CD4-positive, alpha-beta T cell treated with Interleukin-21 for 1 hour (primary cell): ENCODE data around the gene IL36G.

Experiments
- DNase-seq: peaks from one replicate; pipeline ENCODE4 v3.0.0-alpha.2; 2020

Gene IL36G

GRCh38 chr2:112973156-112973555 lies 4.7 kb upstream of the IL36G start:
- DNase-seq = no peak

- DNase-seq = no peak
Observed at GRCh38 chr2:112979731-112980130, 1.9 kb downstream of the IL36G start.

- DNase-seq = no peak
Observed at GRCh38 chr2:112980537-112980936, 2.7 kb downstream of the IL36G start.

GRCh38 chr2:112985090-112985489 lies 7.3 kb downstream of the IL36G start:
- peak; percentile 24 for DNase-seq

GRCh38 chr2:112989611-112990010 lies 11.8 kb downstream of the IL36G start:
- no peak for DNase-seq

GRCh38 chr2:112993831-112994230 lies 16.0 kb downstream of the IL36G start:
- DNase-seq = no peak

- no peak for DNase-seq
Observed at GRCh38 chr2:112994648-112995047, 16.8 kb downstream of the IL36G start.

GRCh38 chr2:112995346-112995920 lies 17.6 kb downstream of the IL36G start:
- DNase-seq = peak; percentile 13

GRCh38 chr2:112996635-112997034 lies 18.8 kb downstream of the IL36G start:
- peak; percentile 79 for DNase-seq

GRCh38 chr2:112997151-112997550 lies 19.3 kb downstream of the IL36G start:
- DNase-seq = no peak

GRCh38 chr2:113000436-113000835 lies 22.6 kb downstream of the IL36G start:
- DNase-seq = no peak

- DNase-seq = no peak
Observed at GRCh38 chr2:113002677-113003076, 24.9 kb downstream of the IL36G start.

GRCh38 chr2:113005030-113005509 lies 27.3 kb downstream of the IL36G start, which contains the start of gene IL36A:
IL36A (plus strand) TSS chr2:113005459; CDS start chr2:113005872, 413 bp downstream.
- no peak for DNase-seq

GRCh38 chr2:113007250-113007649 lies 29.4 kb downstream of the IL36G start:
- DNase-seq = no peak

GRCh38 chr2:113009622-113010021 lies 31.8 kb downstream of the IL36G start:
- DNase-seq = no peak

- DNase-seq = no peak
Observed at GRCh38 chr2:113010088-113010487, 32.3 kb downstream of the IL36G start.

- DNase-seq = no peak
Observed at GRCh38 chr2:113011108-113011507, 33.3 kb downstream of the IL36G start.

- no peak for DNase-seq
Observed at GRCh38 chr2:113012436-113013335, 34.9 kb downstream of the IL36G start.

- no peak for DNase-seq
Observed at GRCh38 chr2:113013336-113013661, 35.5 kb downstream of the IL36G start.

- DNase-seq = no peak
Observed at GRCh38 chr2:113014067-113014466, 36.3 kb downstream of the IL36G start.

GRCh38 chr2:113015042-113015441 lies 37.2 kb downstream of the IL36G start:
- DNase-seq = no peak

GRCh38 chr2:113015655-113016054 lies 37.8 kb downstream of the IL36G start:
- no peak for DNase-seq

- no peak for DNase-seq
Observed at GRCh38 chr2:113018509-113018908, 40.7 kb downstream of the IL36G start.

GRCh38 chr2:113021312-113021711 lies 43.5 kb downstream of the IL36G start:
- no peak for DNase-seq
